WTC11 (cell line): ENCODE measurements around the gene ITPRIPL1. TPM values are rescaled to one million over a fixed set of nuclear protein-coding genes. Genes with fewer than 3 reads are reported as not detected.

ENCODE experiments used
- ATAC-seq: fragments of 200-7000 bp; cut with Tn5 transposase; 2 replicates; pipeline ENCODE4 v1.10.0; 2021; ENCODE audit warnings: mild to moderate bottlenecking, moderate library complexity
- CTCF ChIA-PET: fragments of 300-600 bp; sonication (Branson Sonifier 250); formaldehyde crosslinking; loops from one replicate; lab custom pipeline; 2021; ENCODE audit warnings: antibody characterized with exemption; lab: Charles Lee
- POLR2A ChIA-PET: fragments of 350-600 bp; sonication (Branson Sonifier 250); formaldehyde crosslinking; loops from one replicate; lab custom pipeline; 2021; ENCODE audit warnings: antibody characterized with exemption; lab: Charles Lee
- DNase-seq: peaks from one replicate; pipeline ENCODE4 v3.0.0; 2021; ENCODE audit warnings: low spot score
- H3K27ac Mint-ChIP-seq: 2 replicates; pipeline ENCODE4 v1.8.0; 2021; ENCODE audit warnings: mixed read lengths
- H3K27me3 Mint-ChIP-seq: 2 replicates; pipeline ENCODE4 v1.8.0; 2021; ENCODE audit warnings: low read depth, mild to moderate bottlenecking, moderate library complexity, mixed read lengths
- H3K36me3 Mint-ChIP-seq: 2 replicates; pipeline ENCODE4 v1.8.0; 2021; ENCODE audit warnings: mixed read lengths
- H3K4me1 Mint-ChIP-seq: 2 replicates; pipeline ENCODE4 v1.8.0; 2022; ENCODE audit warnings: mixed read lengths
- H3K4me3 Mint-ChIP-seq: 2 replicates; pipeline ENCODE4 v1.8.0; 2021; ENCODE audit warnings: mild to moderate bottlenecking, moderate library complexity, mixed read lengths
- H3K9me3 Mint-ChIP-seq: 2 replicates; pipeline ENCODE4 v1.8.0; 2021; ENCODE audit warnings: mixed read lengths
- AFF4 ChIP-seq: sonication (generic); formaldehyde crosslinking; IDR thresholded peaks from 2 replicates; pipeline ENCODE4 v1.8.1; 2023; ENCODE audit warnings: mild to moderate bottlenecking, missing genetic modification reagents, borderline replicate concordance
- ARID4B ChIP-seq: sonication (generic); formaldehyde crosslinking; IDR thresholded peaks from 2 replicates; pipeline ENCODE4 v1.8.0; 2023; ENCODE audit warnings: missing genetic modification reagents, mild to moderate bottlenecking, borderline replicate concordance
- ATF1 ChIP-seq: sonication (generic); formaldehyde crosslinking; IDR thresholded peaks from 2 replicates; pipeline ENCODE4 v1.8.1; 2023; ENCODE audit warnings: mild to moderate bottlenecking, moderate library complexity, missing genetic modification reagents
- ATF2 ChIP-seq: sonication (generic); formaldehyde crosslinking; IDR thresholded peaks from 2 replicates; pipeline ENCODE4 v1.8.1; 2022; ENCODE audit warnings: low read depth, missing genetic modification reagents, borderline replicate concordance
- E2F4 ChIP-seq: sonication (generic); formaldehyde crosslinking; IDR thresholded peaks from 2 replicates; pipeline ENCODE4 v1.8.1; 2022; ENCODE audit warnings: low read depth, mild to moderate bottlenecking, moderate library complexity, missing genetic modification reagents, borderline replicate concordance
- ERG ChIP-seq: fragments of 250-450 bp; sonication (Bioruptor Pico); IDR thresholded peaks from 2 replicates; pipeline ENCODE4 v1.8.0; 2021; ENCODE audit warnings: mild to moderate bottlenecking
- FOXJ3 ChIP-seq: sonication (generic); formaldehyde crosslinking; IDR thresholded peaks from 2 replicates; pipeline ENCODE4 v1.9.0; 2021; ENCODE audit warnings: missing genetic modification reagents, mild to moderate bottlenecking, borderline replicate concordance
- FOXP1 ChIP-seq: sonication (generic); formaldehyde crosslinking; IDR thresholded peaks from 2 replicates; pipeline ENCODE4 v1.8.0; 2022; ENCODE audit warnings: missing genetic modification reagents, mild to moderate bottlenecking, moderate library complexity, borderline replicate concordance
- NFATC4 ChIP-seq: fragments of 250-450 bp; sonication (Bioruptor Pico); IDR thresholded peaks from 2 replicates; pipeline ENCODE4 v1.9.0; 2021; ENCODE audit warnings: mild to moderate bottlenecking
- PRRX2 ChIP-seq: fragments of 250-450 bp; sonication (Bioruptor Pico); IDR thresholded peaks from 2 replicates; pipeline ENCODE4 v1.8.0; 2021; ENCODE audit warnings: mild to moderate bottlenecking
- SMAD3 ChIP-seq: sonication (generic); formaldehyde crosslinking; IDR thresholded peaks from 2 replicates; pipeline ENCODE4 v1.8.0; 2022; ENCODE audit warnings: missing genetic modification reagents, mild to moderate bottlenecking, borderline replicate concordance
- SOX15 ChIP-seq: fragments of 250-450 bp; sonication (Bioruptor Pico); IDR thresholded peaks from 2 replicates; pipeline ENCODE4 v1.9.0; 2021; ENCODE audit warnings: mild to moderate bottlenecking
- TP53 ChIP-seq: sonication (generic); formaldehyde crosslinking; IDR thresholded peaks from 2 replicates; pipeline ENCODE4 v1.8.1; 2023; ENCODE audit warnings: mild to moderate bottlenecking, missing genetic modification reagents
- USF1 ChIP-seq: sonication (generic); formaldehyde crosslinking; IDR thresholded peaks from 2 replicates; pipeline ENCODE4 v1.8.0; 2022; ENCODE audit warnings: mild to moderate bottlenecking, missing genetic modification reagents
- USF2 ChIP-seq: sonication (generic); formaldehyde crosslinking; IDR thresholded peaks from 2 replicates; pipeline ENCODE4 v1.8.1; 2023; ENCODE audit warnings: mild to moderate bottlenecking, missing genetic modification reagents, moderate library complexity
- ZNF121 ChIP-seq: sonication (generic); formaldehyde crosslinking; IDR thresholded peaks from 2 replicates; pipeline ENCODE4 v1.8.0; 2023; ENCODE audit warnings: missing genetic modification reagents
- ZNF232 ChIP-seq: sonication (generic); formaldehyde crosslinking; IDR thresholded peaks from 2 replicates; pipeline ENCODE4 v1.8.0; 2022; ENCODE audit warnings: mild to moderate bottlenecking, missing genetic modification reagents
- ZNF416 ChIP-seq: fragments of 250-450 bp; sonication (Bioruptor Pico); IDR thresholded peaks from 2 replicates; pipeline ENCODE4 v1.9.0; 2021; ENCODE audit warnings: mild to moderate bottlenecking, inconsistent platforms
- ZNF512 ChIP-seq: sonication (generic); formaldehyde crosslinking; IDR thresholded peaks from 2 replicates; pipeline ENCODE4 v1.8.1; 2022; ENCODE audit warnings: missing genetic modification reagents, borderline replicate concordance
- total RNA-seq: library from RNA; stranded (reverse); gene quantifications from 3 replicates; pipeline ENCODE4 v1.2.3, GENCODE V29; 2021

Gene ITPRIPL1
- total RNA-seq, 1 experiment from 2014 or later: 11.7 TPM

GRCh38 chr2:96324721-96325040 is 436 bp upstream of the ITPRIPL1 start:
- ATAC-seq (no peak), DNase-seq (no peak)
- TF ChIP-seq ARID4B (CRISPR knock-in tag) (no peak), SOX15 (CRISPR knock-in tag) (no peak), FOXP1 (CRISPR knock-in tag) (no peak), ATF1 (CRISPR knock-in tag) (no peak), ZNF232 (CRISPR knock-in tag) (no peak), ERG (CRISPR knock-in tag) (no peak), USF2 (CRISPR knock-in tag) (no peak), AFF4 (no peak), TP53 (no peak), ATF2 (CRISPR knock-in tag) (no peak), SMAD3 (CRISPR knock-in tag) (no peak), FOXJ3 (CRISPR knock-in tag) (no peak), NFATC4 (CRISPR knock-in tag) (no peak), E2F4 (CRISPR knock-in tag) (no peak), ZNF121 (no peak), ZNF416 (CRISPR knock-in tag) (no peak), PRRX2 (CRISPR knock-in tag) (no peak), ZNF512 (CRISPR knock-in tag) (no peak), USF1 (CRISPR knock-in tag) (no peak)
- ChIA-PET CTCF (interaction anchor here (0.6 to 1.6 kb wide), 8 partner anchors 9 to 229 kb away, joined by 3 to 6 read pairs (median 3); partner anchors contain the start of genes ASTL and SNRNP200), POLR2A (interaction anchor here (1.6 kb wide), 1 partner anchor 11 kb away, joined by 7 read pairs; the partner anchor contains the start of gene NCAPH)
- H3K27ac Mint-ChIP-seq: no peak overlapping the region
- H3K4me3 Mint-ChIP-seq: peak overlapping the region; percentile 88
- H3K9me3 Mint-ChIP-seq: no peaks in the 10 kb centered on the region
- peaks cover 57% of the 10 kb centered on the region for H3K27me3 Mint-ChIP-seq
- peaks cover 24% of the 10 kb centered on the region for H3K4me1 Mint-ChIP-seq
- H3K36me3 Mint-ChIP-seq: peaks cover 21% of the 10 kb centered on the region
